SK-N-MC (cell line): ENCODE results near the gene DLGAP1.

ENCODE experiments used
- EZH2 ChIP-seq: fragments of 200-600 bp; sonication (generic); IDR thresholded peaks from one replicate; pipeline ENCODE4 v1.6.1; 2017; ENCODE audit warnings: antibody characterized with exemption
- FOXP2 ChIP-seq: optimal IDR thresholded peaks from 2 replicates; pipeline ENCODE3; 2011; ENCODE audit warnings: mild to moderate bottlenecking, moderate library complexity; ENCODE audit not compliant: insufficient read depth; ENCODE audit errors: extremely low read length, control extremely low read depth
- POLR2AphosphoS5 ChIP-seq: IDR thresholded peaks from 2 replicates; pipeline ENCODE4 v1.6.1; 2012; ENCODE audit warnings: mild to moderate bottlenecking, low read depth, low read length, borderline replicate concordance

DNA sequence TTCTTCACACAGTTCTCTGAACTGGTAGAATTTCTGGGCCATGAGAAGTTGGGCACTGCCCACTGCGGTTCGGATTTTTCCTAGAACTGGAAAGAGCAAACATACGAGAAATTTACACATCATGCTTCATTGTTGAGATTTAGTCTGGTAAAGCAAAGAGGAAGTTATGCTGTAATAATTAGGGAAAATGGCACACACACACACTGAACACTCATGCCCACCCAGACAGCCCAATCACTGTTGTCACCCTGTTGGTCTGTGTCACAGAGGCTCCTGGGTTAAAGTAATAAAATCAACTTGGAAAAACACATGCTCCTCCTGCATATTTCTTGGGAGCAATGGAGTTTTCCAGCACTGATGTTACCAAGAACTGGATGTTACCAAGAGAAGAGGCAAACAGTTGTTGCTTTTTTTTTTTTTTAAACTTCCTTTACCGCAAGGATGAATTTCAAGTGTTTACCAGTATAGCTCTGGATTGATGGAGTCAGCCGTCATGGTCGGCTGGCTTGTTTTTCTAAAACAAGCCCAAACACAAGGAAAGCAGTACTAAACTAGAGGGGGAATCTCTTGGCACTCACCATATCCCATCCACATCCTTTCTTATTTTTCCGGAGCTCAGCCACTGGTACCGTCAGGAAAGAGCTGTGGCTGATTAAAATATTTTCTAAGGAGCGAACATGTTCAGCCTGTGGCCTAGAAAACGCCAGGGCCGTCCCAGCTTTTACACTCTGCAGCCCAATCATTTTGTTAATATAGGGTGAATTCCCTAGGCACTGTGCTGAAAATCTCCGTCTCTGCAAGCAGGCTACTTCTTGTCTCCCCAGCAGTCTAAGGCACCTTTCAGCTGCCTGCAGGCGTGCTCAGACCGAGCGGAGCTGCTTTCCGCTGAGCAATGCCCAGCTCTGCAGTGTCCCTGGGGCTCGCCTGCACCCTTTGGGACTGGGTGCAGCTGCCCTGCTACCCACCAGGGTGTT is 946.2 kb downstream of the DLGAP1 start:
- TF ChIP-seq POLR2AphosphoS5 (no peak), EZH2 (no peak), FOXP2 (no peak)
